ENCODE measurements around the gene JAZF1.

JAZF1 gene

GRCh38 chr7:28135315-28135714 is 45.3 kb downstream of the JAZF1 start:
- Histone ChIP-seq H3K4me2 (ENCODE audit: low read length) (no peak overlapping the region), H2AFZ (no peak overlapping the region), H3K4me3 (ENCODE audit: low read depth, low read length) (no peak overlapping the region), H3K9ac (no peak overlapping the region), H3K36me3 (ENCODE audit: control insufficient read depth, insufficient read depth, low read length) (no peaks in the 10 kb centered on the region), H3K4me1 (no peaks in the 10 kb centered on the region), H3K27ac (no peak overlapping the region), H3K27me3 (ENCODE audit: control insufficient read depth, insufficient read depth, low read length) (no peaks in the 10 kb centered on the region), H3K9me3 (ENCODE audit: control insufficient read depth, low read length) (no peaks in the 10 kb centered on the region), H3K79me2 (peaks cover 3% of the 10 kb centered on the region)
- TF ChIP-seq CTCF (IDR thresholded peaks at IDR 0.05), result no peak

- no peak overlapping the region for H3K4me2 ChIP-seq (ENCODE audit: low read length)
- no peak overlapping the region for H3K27ac ChIP-seq
- no peak for TF ChIP-seq CTCF (IDR thresholded peaks at IDR 0.05)
- no peak overlapping the region for H3K4me3 ChIP-seq (ENCODE audit: low read depth, low read length)
- H3K79me2 ChIP-seq, result no peaks in the 10 kb centered on the region
- no peaks in the 10 kb centered on the region for H3K4me1 ChIP-seq
- H3K36me3 ChIP-seq (ENCODE audit: control insufficient read depth, insufficient read depth, low read length), result no peaks in the 10 kb centered on the region
- no peak overlapping the region for H2AFZ ChIP-seq
- H3K9ac ChIP-seq, result no peak overlapping the region
- H3K9me3 ChIP-seq (ENCODE audit: control insufficient read depth, low read length), result no peaks in the 10 kb centered on the region
- no peaks in the 10 kb centered on the region for H3K27me3 ChIP-seq (ENCODE audit: control insufficient read depth, insufficient read depth, low read length)
Observed at GRCh38 chr7:28133872-28134271, 46.7 kb downstream of the JAZF1 start.

GRCh38 chr7:28132959-28133870 is 47.4 kb downstream of the JAZF1 start:
- H3K27ac ChIP-seq, result no peak overlapping the region
- H3K4me1 ChIP-seq, result no peaks in the 10 kb centered on the region
- H3K4me2 ChIP-seq (ENCODE audit: low read length), result no peak overlapping the region
- no peaks in the 10 kb centered on the region for H3K9me3 ChIP-seq (ENCODE audit: control insufficient read depth, low read length)
- TF ChIP-seq CTCF (IDR thresholded peaks at IDR 0.05), result no peak
- H2AFZ ChIP-seq, result no peak overlapping the region
- H3K79me2 ChIP-seq, result no peaks in the 10 kb centered on the region
- no peak overlapping the region for H3K4me3 ChIP-seq (ENCODE audit: low read depth, low read length)
- H3K36me3 ChIP-seq (ENCODE audit: control insufficient read depth, insufficient read depth, low read length), result no peaks in the 10 kb centered on the region
- no peak overlapping the region for H3K9ac ChIP-seq
- no peaks in the 10 kb centered on the region for H3K27me3 ChIP-seq (ENCODE audit: control insufficient read depth, insufficient read depth, low read length)

GRCh38 chr7:28130277-28130676 is 50.3 kb downstream of the JAZF1 start:
- no peaks in the 10 kb centered on the region for H3K9me3 ChIP-seq (ENCODE audit: control insufficient read depth, low read length)
- no peak overlapping the region for H2AFZ ChIP-seq
- no peaks in the 10 kb centered on the region for H3K36me3 ChIP-seq (ENCODE audit: control insufficient read depth, insufficient read depth, low read length)
- H3K9ac ChIP-seq, result no peak overlapping the region
- H3K27ac ChIP-seq, result no peak overlapping the region
- no peak overlapping the region for H3K4me2 ChIP-seq (ENCODE audit: low read length)
- no peak overlapping the region for H3K4me3 ChIP-seq (ENCODE audit: low read depth, low read length)
- H3K79me2 ChIP-seq, result peaks cover 11% of the 10 kb centered on the region
- no peaks in the 10 kb centered on the region for H3K27me3 ChIP-seq (ENCODE audit: control insufficient read depth, insufficient read depth, low read length)
- H3K4me1 ChIP-seq, result no peaks in the 10 kb centered on the region
- no peak for TF ChIP-seq CTCF (IDR thresholded peaks at IDR 0.05)

GRCh38 chr7:28128608-28129007 is 52.0 kb downstream of the JAZF1 start:
- no peak overlapping the region for H3K9ac ChIP-seq
- H3K4me2 ChIP-seq (ENCODE audit: low read length), result no peak overlapping the region
- no peak overlapping the region for H2AFZ ChIP-seq
- H3K9me3 ChIP-seq (ENCODE audit: control insufficient read depth, low read length), result no peaks in the 10 kb centered on the region
- H3K4me3 ChIP-seq (ENCODE audit: low read depth, low read length), result no peak overlapping the region
- no peaks in the 10 kb centered on the region for H3K27me3 ChIP-seq (ENCODE audit: control insufficient read depth, insufficient read depth, low read length)
- no peaks in the 10 kb centered on the region for H3K4me1 ChIP-seq
- H3K27ac ChIP-seq, result no peak overlapping the region
- TF ChIP-seq CTCF (IDR thresholded peaks at IDR 0.05), result no peak
- H3K79me2 ChIP-seq, result peaks cover 11% of the 10 kb centered on the region
- H3K36me3 ChIP-seq (ENCODE audit: control insufficient read depth, insufficient read depth, low read length), result no peaks in the 10 kb centered on the region

Data from parathyroid adenoma (tissue), 2 donors.